Kidney (tissue), 14 donors: ENCODE results near the gene DGKI. TPM values are rescaled to one million over a fixed set of nuclear protein-coding genes. Genes with fewer than 3 reads are reported as not detected.
A peak's percentile ranks its signal among the peaks of the same experiment; 100 is the strongest.

Experiments
- DNase-seq, 5 donors: peaks; one replicate each; pipeline ENCODE4 v3.0.0-alpha.2; 2013 to 2020
- FAIRE-seq: peaks from 2 replicates; lab custom pipeline; 2012; peaks lifted over from hg19 to GRCh38; lab: Jason Lieb, UNC
- H3K27ac ChIP-seq, 2 donors: one replicate each; pipeline ENCODE4 v1.7.0; 2013; ENCODE audit warnings: low read depth in 2 of 2, low read length in 2 of 2, inconsistent platforms in 1 of 2
- H3K27me3 ChIP-seq: one replicate; pipeline ENCODE4 v1.7.1; 2013; ENCODE audit warnings: low read length, inconsistent platforms; ENCODE audit not compliant: control insufficient read depth, insufficient read depth
- H3K36me3 ChIP-seq, 3 donors: one replicate each; pipeline versions ENCODE4 v1.7.0 to v1.7.1; 2013; ENCODE audit warnings: low read length in 3 of 3, control low read depth in 1 of 3, inconsistent platforms in 1 of 3; ENCODE audit not compliant: insufficient read depth in 3 of 3, control insufficient read depth in 2 of 3
- H3K4me1 ChIP-seq, 3 donors: one replicate each; pipeline versions ENCODE4 v1.7.0 to v1.7.1; 2013; ENCODE audit warnings: low read length in 3 of 3, inconsistent platforms in 1 of 3, low read depth in 1 of 3; ENCODE audit not compliant: control insufficient read depth in 2 of 3, insufficient read depth in 2 of 3
- H3K4me3 ChIP-seq, 3 donors: one replicate each; pipeline versions ENCODE4 v1.7.0 to v1.8.1; 2013; ENCODE audit warnings: low read length in 3 of 3, control low read depth in 1 of 3, inconsistent platforms in 1 of 3
- H3K9ac ChIP-seq, 3 donors: one replicate each; pipeline versions ENCODE4 v1.7.0 to v1.7.1; 2013; ENCODE audit warnings: low read length in 3 of 3, control low read depth in 1 of 3, inconsistent platforms in 1 of 3
- H3K9me3 ChIP-seq, 3 donors: one replicate each; pipeline versions ENCODE4 v1.7.0 to v1.7.1; 2013; ENCODE audit warnings: low read length in 3 of 3, control low read depth in 1 of 3, inconsistent platforms in 1 of 3; ENCODE audit not compliant: control insufficient read depth in 2 of 3, insufficient read depth in 1 of 3
- CTCF ChIP-seq: IDR thresholded peaks from 3 replicates; pipeline ENCODE4 v1.5.1; 2012; ENCODE audit warnings: mild to moderate bottlenecking, moderate library complexity, borderline replicate concordance; ENCODE audit not compliant: insufficient read depth; ENCODE audit errors: extremely low read depth
- intact Hi-C: fragments of 100-400 bp; cut with DNase I; formaldehyde crosslinking; loops from one replicate; pipeline ENCODE4 v1.11.1; 2022
- polyA plus RNA-seq: library from polyadenylated mRNA; stranded (reverse); fragments of 350-450 nt; fragmentation: Illumina TruSeq; extraction: RNeasy Lipid Tissue Mini Kit (QIAGEN cat#74804); gene quantifications from one replicate; pipeline ENCODE4 v1.2.3, GENCODE V29; 2014; ENCODE audit warnings: low read depth, low replicate concordance; ENCODE audit not compliant: insufficient read depth
- total RNA-seq: library from RNA; stranded (reverse); fragmentation: NEBNext Ultra II Directional; extraction: Animal tissue kit (Norgen Biotek cat#: 25700); gene quantifications from one replicate; pipeline ENCODE4 v1.2.1, GENCODE V29; 2021
- donor health status: control.
- donor health status: control.
- donor health status: control.
- donor health status: control.
- donor health status: control.
- donor health status: DM: yes; HTN: yes; CAD: no.
- donor health status: Normal renal cell carcinoma (clear cell type).

Gene DGKI
- total and polyA plus RNA-seq, 2 donors from 2014 or later: 1.3 to 2.5 TPM

- DNase-seq: no peak
- no peaks in the 10 kb centered on the region for H3K4me1 ChIP-seq
- intact Hi-C loops: no loop called here
- no peaks in the 10 kb centered on the region for H3K27me3 ChIP-seq
- H3K36me3 ChIP-seq: no peaks in the 10 kb centered on the region
- no peak overlapping the region for H3K9ac ChIP-seq
- H3K4me3 ChIP-seq: no peak overlapping the region
- TF ChIP-seq CTCF: no peak
- no peak for FAIRE-seq
- no peaks in the 10 kb centered on the region for H3K9me3 ChIP-seq
- H3K27ac ChIP-seq: no peak overlapping the region
These were observed 248.9 kb downstream of the DGKI start for GRCh38 chr7:137597856-137598255.

- no peak overlapping the region for H3K4me3 ChIP-seq
- H3K36me3 ChIP-seq: no peaks in the 10 kb centered on the region
- H3K27ac ChIP-seq: no peak overlapping the region
- TF ChIP-seq CTCF: no peak
- DNase-seq (no peak), FAIRE-seq (no peak)
- H3K9ac ChIP-seq: no peak overlapping the region
- intact Hi-C loops: no loop called here
- H3K27me3 ChIP-seq: no peaks in the 10 kb centered on the region
- H3K9me3 ChIP-seq: no peaks in the 10 kb centered on the region
- no peaks in the 10 kb centered on the region for H3K4me1 ChIP-seq
These were observed 253.6 kb downstream of the DGKI start for GRCh38 chr7:137593115-137593711.

GRCh38 chr7:137592232-137592896, 254.4 kb downstream of the DGKI start:
- peak; percentile 65 to 88 (median 76) for DNase-seq
- TF ChIP-seq CTCF: peak; percentile 85
- no peaks in the 10 kb centered on the region for H3K36me3 ChIP-seq
- H3K4me3 ChIP-seq: no peak overlapping the region
- intact Hi-C loops: no loop called here
- FAIRE-seq: peak; percentile 55
- no peak overlapping the region for H3K9ac ChIP-seq
- H3K27me3 ChIP-seq: no peaks in the 10 kb centered on the region
- H3K4me1 ChIP-seq: no peaks in the 10 kb centered on the region
- no peaks in the 10 kb centered on the region for H3K9me3 ChIP-seq
- no peak overlapping the region for H3K27ac ChIP-seq
